GM21825 (cell line): ENCODE results near the gene AGL.
"Not testable (repeated sequence)": the region's sequence is repeated elsewhere in the genome, so short reads cannot be mapped to it uniquely, and the experiment has no call there.

Experiments
- ATAC-seq: cut with Tn5 transposase; IDR thresholded peaks from one replicate; pipeline ENCODE4 v1.9.1; 2021; ENCODE audit warnings: mild to moderate bottlenecking, moderate library complexity; ENCODE audit not compliant: unreplicated experiment

Gene AGL

GRCh38 chr1:99849744-99850458, at the start of gene AGL:
Gene AGL (plus strand): TSS chr1:99850361. CDS start chr1:99851043, 682 bp downstream.
- peak; percentile 99 for ATAC-seq

GRCh38 chr1:99801584-99801983, 48.6 kb upstream of the AGL start:
- ATAC-seq: no peak

GRCh38 chr1:99806882-99807281, 43.3 kb upstream of the AGL start:
- no peak for ATAC-seq

- ATAC-seq: peak; percentile 95
Observed at GRCh38 chr1:99808391-99809115, 41.6 kb upstream of the AGL start.

GRCh38 chr1:99811075-99811474, 39.1 kb upstream of the AGL start:
- no peak for ATAC-seq

- ATAC-seq: no peak
Observed at GRCh38 chr1:99811747-99812146, 38.4 kb upstream of the AGL start.

- no peak for ATAC-seq
Observed at GRCh38 chr1:99814373-99814900, 35.7 kb upstream of the AGL start.

- no peak for ATAC-seq
Observed at GRCh38 chr1:99816656-99817055, 33.5 kb upstream of the AGL start.

- ATAC-seq: no peak
Observed at GRCh38 chr1:99818063-99818699, 32.0 kb upstream of the AGL start.

GRCh38 chr1:99820546-99820945, 29.6 kb upstream of the AGL start:
- peak; percentile 98 for ATAC-seq

GRCh38 chr1:99825098-99825497, 25.1 kb upstream of the AGL start:
- ATAC-seq: no peak

- no peak for ATAC-seq
Observed at GRCh38 chr1:99825702-99826101, 24.5 kb upstream of the AGL start.

GRCh38 chr1:99827970-99828369, 22.2 kb upstream of the AGL start:
- ATAC-seq: no peak

GRCh38 chr1:99829269-99829668, 20.9 kb upstream of the AGL start:
- no peak for ATAC-seq

- not testable (repeated sequence) for ATAC-seq
Observed at GRCh38 chr1:99833911-99834310, 16.2 kb upstream of the AGL start.

GRCh38 chr1:99836171-99837103, 13.7 kb upstream of the AGL start:
- not testable (repeated sequence) for ATAC-seq

GRCh38 chr1:99840353-99840752, 9.8 kb upstream of the AGL start:
- not testable (repeated sequence) for ATAC-seq

- ATAC-seq: no peak
Observed at GRCh38 chr1:99843760-99844159, 6.4 kb upstream of the AGL start.

- not testable (repeated sequence) for ATAC-seq
Observed at GRCh38 chr1:99845201-99845600, 5.0 kb upstream of the AGL start.

GRCh38 chr1:99849413-99849743, 783 bp upstream of the AGL start:
- no peak for ATAC-seq
